ENCODE data around the gene ZNF384.

Gene ZNF384

DNA sequence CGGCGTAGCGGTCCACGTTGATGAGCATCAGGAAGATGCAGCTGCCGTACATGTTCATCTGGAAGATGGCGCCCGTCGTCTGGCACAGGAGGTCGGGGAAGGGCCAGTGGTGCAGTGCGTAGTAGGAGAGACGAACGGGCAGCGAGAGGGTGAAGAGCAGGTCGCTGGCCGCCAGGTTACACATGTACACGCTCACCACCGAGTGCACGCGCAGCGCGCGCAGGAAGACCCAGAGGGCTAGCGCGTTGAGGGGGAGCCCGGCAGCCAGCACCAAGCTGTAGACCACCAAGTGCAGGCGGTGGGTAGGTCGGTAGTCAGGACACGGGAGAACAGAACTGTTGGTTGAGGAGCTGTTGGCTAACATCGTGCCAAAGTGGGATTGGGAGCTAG, 68.3 kb downstream of the ZNF384 start:
- no peak for DNase-seq (ENCODE audit: low read depth in 2 of 2)

DNA sequence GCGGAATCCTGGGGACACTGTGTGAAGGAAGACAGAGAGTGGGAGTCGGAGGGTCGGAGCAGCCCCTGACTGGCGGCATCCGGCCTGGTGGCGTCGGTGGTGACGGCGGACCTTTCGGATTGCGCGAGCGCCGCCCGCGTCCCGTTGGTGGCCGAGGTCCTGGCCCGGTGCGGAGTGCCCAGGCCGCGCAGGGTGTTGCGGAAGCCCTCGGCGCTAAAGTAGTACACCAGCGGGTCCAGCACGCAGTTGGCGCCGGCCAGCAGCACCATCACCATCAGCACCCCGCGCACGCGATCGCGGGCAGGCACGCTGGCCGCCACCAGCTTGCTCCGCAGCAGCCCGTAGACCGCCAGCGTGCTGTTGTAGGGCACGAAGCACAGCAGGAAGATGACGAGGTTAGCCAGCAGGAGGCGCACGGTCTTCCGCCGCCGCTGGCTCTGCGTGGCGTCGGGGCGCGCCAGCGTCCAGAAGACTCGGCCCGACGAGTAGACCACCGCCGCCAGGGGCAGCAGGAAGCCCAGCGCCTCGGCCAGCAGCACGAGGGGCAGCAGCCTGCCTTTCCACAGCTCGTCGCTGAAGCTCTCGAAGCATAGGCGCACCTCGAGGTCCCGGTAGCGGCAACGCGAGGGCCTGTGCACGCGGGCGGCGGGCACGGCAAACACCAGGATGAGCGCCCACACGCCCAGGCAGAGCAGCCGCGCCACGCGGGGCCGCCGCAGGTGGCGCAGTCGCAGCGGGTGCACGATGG, 68.9 kb downstream of the ZNF384 start:
- no peak for DNase-seq (ENCODE audit: low read depth in 2 of 2)

GRCh38 chr12:6618483-6619225, 70.5 kb downstream of the ZNF384 start:
- no peak for DNase-seq (ENCODE audit: low read depth in 2 of 2)
